Astrocyte (in vitro differentiated cells and primary cell): ENCODE measurements around the gene C18orf63. TPM values are rescaled to one million over a fixed set of nuclear protein-coding genes. Genes with fewer than 3 reads are reported as not detected.

Source experiments
- DNase-seq: peaks from one replicate; pipeline ENCODE4 v3.0.0-alpha.2; 2010; ENCODE audit warnings: low read depth
- FAIRE-seq: peaks from 2 replicates; lab custom pipeline; 2011; peaks lifted over from hg19 to GRCh38; lab: Jason Lieb, UNC
- H2AFZ ChIP-seq: 2 replicates; pipeline ENCODE4 v1.6.0; 2012; ENCODE audit warnings: low read depth, low read length, inconsistent platforms
- H3K27ac ChIP-seq: 2 replicates; pipeline ENCODE4 v1.5.1; 2011; ENCODE audit warnings: low read depth, low read length, inconsistent platforms
- H3K27me3 ChIP-seq: 2 replicates; pipeline ENCODE4 v1.6.0; 2011; ENCODE audit warnings: low read length, inconsistent platforms; ENCODE audit not compliant: insufficient read depth
- H3K36me3 ChIP-seq: 2 replicates; pipeline ENCODE4 v1.5.1; 2011; ENCODE audit warnings: low read length, inconsistent platforms; ENCODE audit not compliant: insufficient read depth
- H3K4me1 ChIP-seq: 2 replicates; pipeline ENCODE4 v1.5.1; 2011; ENCODE audit warnings: low read length, inconsistent platforms; ENCODE audit not compliant: insufficient read depth
- H3K4me2 ChIP-seq: 2 replicates; pipeline ENCODE4 v1.6.0; 2012; ENCODE audit warnings: low read length, inconsistent platforms
- H3K4me3 ChIP-seq: 2 replicates; pipeline ENCODE4 v1.5.1; 2011; ENCODE audit warnings: low read depth, mild to moderate bottlenecking, low read length, inconsistent platforms; ENCODE audit not compliant: insufficient read depth
- H3K79me2 ChIP-seq: 2 replicates; pipeline ENCODE4 v1.6.0; 2012; ENCODE audit warnings: mild to moderate bottlenecking, low read length, inconsistent platforms; ENCODE audit not compliant: insufficient read depth
- H3K9ac ChIP-seq: 2 replicates; pipeline ENCODE4 v1.6.0; 2012; ENCODE audit warnings: mild to moderate bottlenecking, low read length, inconsistent platforms
- H3K9me3 ChIP-seq: 2 replicates; pipeline ENCODE4 v1.5.1; 2012; ENCODE audit warnings: low read depth, mild to moderate bottlenecking, low read length, inconsistent platforms; ENCODE audit not compliant: insufficient read depth
- H4K20me1 ChIP-seq: 2 replicates; pipeline ENCODE4 v1.6.0; 2012; ENCODE audit warnings: low read length, inconsistent platforms; ENCODE audit not compliant: insufficient read depth
- H3K27ac Mint-ChIP-seq: one replicate; pipeline ENCODE4 v1.8.0; 2021; ENCODE audit warnings: mild to moderate bottlenecking, mixed read lengths; ENCODE audit not compliant: unreplicated experiment
- H3K27me3 Mint-ChIP-seq: one replicate; pipeline ENCODE4 v1.8.0; 2021; ENCODE audit warnings: low read depth, mixed read lengths; ENCODE audit not compliant: unreplicated experiment
- H3K36me3 Mint-ChIP-seq: one replicate; pipeline ENCODE4 v1.8.0; 2021; ENCODE audit warnings: low read depth, mixed read lengths; ENCODE audit not compliant: unreplicated experiment
- H3K4me1 Mint-ChIP-seq: one replicate; pipeline ENCODE4 v1.8.0; 2021; ENCODE audit warnings: low read depth, mixed read lengths; ENCODE audit not compliant: unreplicated experiment
- H3K4me3 Mint-ChIP-seq: one replicate; pipeline ENCODE4 v1.8.0; 2021; ENCODE audit warnings: mild to moderate bottlenecking, moderate library complexity, mixed read lengths; ENCODE audit not compliant: unreplicated experiment
- H3K9me3 Mint-ChIP-seq: one replicate; pipeline ENCODE4 v1.8.0; 2021; ENCODE audit warnings: mild to moderate bottlenecking, mixed read lengths; ENCODE audit not compliant: unreplicated experiment
- EZH2 ChIP-seq: IDR thresholded peaks from 2 replicates; pipeline ENCODE4 v1.6.1; 2012; ENCODE audit warnings: mild to moderate bottlenecking, low read length, inconsistent platforms; ENCODE audit not compliant: insufficient read depth
- total RNA-seq: library from RNA; stranded (reverse); gene quantifications from 2 replicates; pipeline ENCODE4 v1.2.1, GENCODE V29; 2021
- TF ChIP-seq, protein P1 (sequence below): IDR thresholded peaks from 2 replicates; pipeline ENCODE4 v1.5.1; 2011; ENCODE audit warnings: low read depth, mild to moderate bottlenecking, inconsistent platforms, low read length, moderate library complexity; ENCODE audit not compliant: insufficient read depth

Gene C18orf63
- total RNA-seq, 1 donor from 2014 or later = not detected

DNA sequence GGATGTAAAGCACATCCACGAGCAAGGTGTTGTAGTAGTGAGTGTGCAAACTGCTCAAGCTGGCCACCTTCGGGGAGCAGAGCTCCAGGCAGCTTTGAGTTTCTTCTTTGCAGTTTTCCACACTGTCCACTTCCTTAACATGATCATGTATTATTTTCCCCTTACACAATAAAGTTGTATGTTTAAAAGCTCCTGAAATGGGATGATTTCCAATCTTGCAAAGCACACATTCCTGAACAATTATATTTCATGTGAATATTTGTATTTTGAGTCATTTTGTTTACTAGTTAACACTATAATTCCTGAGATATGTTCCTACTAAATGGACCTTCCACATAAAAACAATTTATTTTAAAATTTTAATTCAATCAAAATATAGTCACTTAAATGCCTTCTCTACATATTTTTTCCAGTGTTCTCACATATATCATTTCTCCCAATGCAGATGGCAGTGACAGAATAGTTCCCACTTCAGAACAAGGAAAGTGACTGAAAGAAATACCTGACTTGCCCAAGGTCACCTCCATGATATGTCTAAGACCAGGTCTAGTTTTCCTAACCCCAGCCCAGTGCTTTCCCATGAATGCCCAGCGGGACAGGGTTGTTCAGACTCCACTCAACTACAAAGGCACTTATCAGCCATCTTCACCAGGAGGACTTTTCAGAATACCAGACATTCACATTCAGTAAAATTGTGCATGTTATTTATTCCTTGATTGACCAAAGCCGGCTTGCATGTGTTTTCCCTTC, 29.4 kb upstream of the C18orf63 start:
- FAIRE-seq (no peak), DNase-seq (no peak)
- Mint-ChIP-seq H3K27ac (no peak overlapping the region), H3K4me3 (no peak overlapping the region), H3K27me3 (no peaks in the 10 kb centered on the region), H3K4me1 (peaks cover 5% of the 10 kb centered on the region), H3K36me3 (peaks cover 2% of the 10 kb centered on the region), H3K9me3 (no peaks in the 10 kb centered on the region)
- Histone ChIP-seq H3K27me3 (no peaks in the 10 kb centered on the region), H4K20me1 (no peaks in the 10 kb centered on the region), H3K9me3 (no peaks in the 10 kb centered on the region), H3K27ac (no peak overlapping the region), H3K4me3 (no peak overlapping the region), H3K4me2 (no peak overlapping the region), H2AFZ (no peak overlapping the region), H3K79me2 (no peaks in the 10 kb centered on the region), H3K9ac (no peak overlapping the region), H3K4me1 (peaks cover 1% of the 10 kb centered on the region), H3K36me3 (no peaks in the 10 kb centered on the region)
- TF ChIP-seq EZH2 = no peak
- TF ChIP-seq, protein P1, sequence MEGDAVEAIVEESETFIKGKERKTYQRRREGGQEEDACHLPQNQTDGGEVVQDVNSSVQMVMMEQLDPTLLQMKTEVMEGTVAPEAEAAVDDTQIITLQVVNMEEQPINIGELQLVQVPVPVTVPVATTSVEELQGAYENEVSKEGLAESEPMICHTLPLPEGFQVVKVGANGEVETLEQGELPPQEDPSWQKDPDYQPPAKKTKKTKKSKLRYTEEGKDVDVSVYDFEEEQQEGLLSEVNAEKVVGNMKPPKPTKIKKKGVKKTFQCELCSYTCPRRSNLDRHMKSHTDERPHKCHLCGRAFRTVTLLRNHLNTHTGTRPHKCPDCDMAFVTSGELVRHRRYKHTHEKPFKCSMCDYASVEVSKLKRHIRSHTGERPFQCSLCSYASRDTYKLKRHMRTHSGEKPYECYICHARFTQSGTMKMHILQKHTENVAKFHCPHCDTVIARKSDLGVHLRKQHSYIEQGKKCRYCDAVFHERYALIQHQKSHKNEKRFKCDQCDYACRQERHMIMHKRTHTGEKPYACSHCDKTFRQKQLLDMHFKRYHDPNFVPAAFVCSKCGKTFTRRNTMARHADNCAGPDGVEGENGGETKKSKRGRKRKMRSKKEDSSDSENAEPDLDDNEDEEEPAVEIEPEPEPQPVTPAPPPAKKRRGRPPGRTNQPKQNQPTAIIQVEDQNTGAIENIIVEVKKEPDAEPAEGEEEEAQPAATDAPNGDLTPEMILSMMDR = no peak

DNA sequence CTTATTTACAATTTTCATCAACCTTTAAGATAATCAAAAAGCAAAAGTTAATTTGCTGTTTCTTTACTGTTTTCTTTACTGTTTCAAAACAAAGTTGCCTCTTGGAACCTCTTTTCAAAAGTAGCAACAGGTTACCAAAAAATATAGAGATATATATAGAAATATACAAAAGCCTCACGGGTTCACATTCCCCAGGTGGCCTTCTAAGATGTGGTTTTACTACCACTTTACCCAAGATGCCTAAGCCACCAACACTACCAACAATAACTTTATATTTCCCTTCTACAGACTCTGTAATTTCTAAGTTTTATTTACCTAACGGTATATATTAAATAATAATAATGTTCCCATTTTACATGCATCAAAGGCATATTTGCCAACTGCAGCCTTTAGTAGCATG, 28.8 kb upstream of the C18orf63 start:
- no peaks in the 10 kb centered on the region for H3K36me3 ChIP-seq
- Mint-ChIP-seq H3K27ac (no peak overlapping the region), H3K4me3 (no peak overlapping the region), H3K36me3 (no peaks in the 10 kb centered on the region), H3K27me3 (no peaks in the 10 kb centered on the region), H3K4me1 (peaks cover 5% of the 10 kb centered on the region), H3K9me3 (no peaks in the 10 kb centered on the region)
- no peaks in the 10 kb centered on the region for H3K27me3 ChIP-seq
- no peak overlapping the region for H2AFZ ChIP-seq
- TF ChIP-seq, protein P1 = no peak
- no peak for TF ChIP-seq EZH2
- DNase-seq = no peak
- H3K4me1 ChIP-seq = peaks cover 2% of the 10 kb centered on the region
- no peak for FAIRE-seq
- no peaks in the 10 kb centered on the region for H4K20me1 ChIP-seq
- H3K79me2 ChIP-seq = no peaks in the 10 kb centered on the region
- no peak overlapping the region for H3K4me3 ChIP-seq
- H3K9ac ChIP-seq = no peak overlapping the region
- H3K27ac ChIP-seq = no peak overlapping the region
- H3K9me3 ChIP-seq = no peaks in the 10 kb centered on the region
- H3K4me2 ChIP-seq = no peak overlapping the region

DNA sequence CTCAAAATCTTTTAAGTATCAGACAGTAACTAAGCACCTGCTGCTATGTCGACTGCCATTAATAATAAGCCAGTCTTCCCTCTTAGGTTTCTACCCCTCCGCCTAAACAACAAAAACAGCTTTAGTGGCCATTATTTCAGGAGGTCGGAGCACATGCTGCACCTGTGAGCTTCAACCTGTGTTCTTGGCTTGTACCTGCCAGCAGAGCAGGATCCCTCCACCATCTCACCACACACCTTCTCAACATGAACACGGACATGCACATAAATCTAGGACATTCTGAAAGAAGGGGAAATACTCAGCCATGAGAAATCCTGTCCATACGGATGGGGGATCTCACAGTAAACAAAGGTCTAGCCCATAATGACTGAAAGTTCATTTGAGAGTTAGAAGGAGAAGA, 27.6 kb upstream of the C18orf63 start:
- Mint-ChIP-seq H3K9me3 (no peaks in the 10 kb centered on the region), H3K4me3 (no peak overlapping the region), H3K27me3 (no peaks in the 10 kb centered on the region), H3K36me3 (no peaks in the 10 kb centered on the region), H3K27ac (no peak overlapping the region), H3K4me1 (peaks cover 5% of the 10 kb centered on the region)
- Histone ChIP-seq H3K9ac (no peak overlapping the region), H3K4me3 (no peak overlapping the region), H3K79me2 (no peaks in the 10 kb centered on the region), H4K20me1 (no peaks in the 10 kb centered on the region), H3K4me1 (peaks cover 2% of the 10 kb centered on the region), H2AFZ (no peak overlapping the region), H3K36me3 (no peaks in the 10 kb centered on the region), H3K4me2 (no peak overlapping the region), H3K27me3 (no peaks in the 10 kb centered on the region), H3K27ac (no peak overlapping the region), H3K9me3 (no peaks in the 10 kb centered on the region)
- FAIRE-seq (no peak), DNase-seq (no peak)
- TF ChIP-seq, protein P1 = no peak
